ENCODE measurements around the gene CCND1. TPM values are rescaled to one million over a fixed set of nuclear protein-coding genes. Genes with fewer than 3 reads are reported as not detected.

CCND1 gene
- total RNA-seq, 1 donor from 2014 or later, result 112 TPM

DNA sequence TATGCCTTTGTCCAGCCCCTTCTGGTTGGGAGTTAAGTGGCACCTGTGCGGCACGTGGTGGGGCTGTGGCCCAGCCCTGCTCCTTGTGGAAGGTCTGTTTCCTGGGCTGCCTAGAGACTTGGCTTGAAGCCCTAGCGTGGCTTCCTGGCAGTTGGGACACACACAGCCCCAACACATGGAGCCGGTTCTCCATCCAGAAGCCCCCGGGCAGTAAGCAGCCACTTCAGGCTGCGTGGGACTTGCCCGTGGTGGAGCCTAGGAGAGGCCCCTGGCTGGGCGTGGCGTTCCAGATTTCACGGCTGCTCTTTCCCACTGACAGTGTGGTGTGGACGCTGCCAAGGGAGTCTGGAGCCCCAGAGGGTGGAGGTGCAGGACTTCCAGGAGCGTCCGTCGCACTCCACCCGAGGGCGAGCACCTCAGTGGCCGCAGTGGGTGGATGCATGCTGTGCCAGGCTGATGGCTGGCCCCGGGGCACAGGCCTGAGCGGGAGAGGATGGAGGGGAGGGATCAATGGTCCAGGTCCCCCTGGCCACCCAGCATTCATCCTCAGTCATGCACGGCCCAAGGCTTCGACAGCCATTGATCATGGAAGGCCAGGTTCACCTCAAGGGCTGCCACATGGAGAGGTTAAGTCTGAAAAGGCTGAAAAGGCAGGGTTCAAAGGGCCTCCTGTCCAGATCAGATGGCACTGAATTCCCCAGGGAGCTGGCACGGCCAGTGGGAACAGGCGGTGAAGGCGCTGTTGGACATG is 9.3 kb downstream of the CCND1 start:
- H3K27ac ChIP-seq, result no peak overlapping the region
- H3K9me3 ChIP-seq, result no peaks in the 10 kb centered on the region
- H3K27me3 ChIP-seq, result no peaks in the 10 kb centered on the region
- intact Hi-C loops (cut with DNase I), result no loop called here
- DNase-seq (ENCODE audit: extremely low spot score in 2 of 2), result no peak
- TF ChIP-seq, protein P1, sequence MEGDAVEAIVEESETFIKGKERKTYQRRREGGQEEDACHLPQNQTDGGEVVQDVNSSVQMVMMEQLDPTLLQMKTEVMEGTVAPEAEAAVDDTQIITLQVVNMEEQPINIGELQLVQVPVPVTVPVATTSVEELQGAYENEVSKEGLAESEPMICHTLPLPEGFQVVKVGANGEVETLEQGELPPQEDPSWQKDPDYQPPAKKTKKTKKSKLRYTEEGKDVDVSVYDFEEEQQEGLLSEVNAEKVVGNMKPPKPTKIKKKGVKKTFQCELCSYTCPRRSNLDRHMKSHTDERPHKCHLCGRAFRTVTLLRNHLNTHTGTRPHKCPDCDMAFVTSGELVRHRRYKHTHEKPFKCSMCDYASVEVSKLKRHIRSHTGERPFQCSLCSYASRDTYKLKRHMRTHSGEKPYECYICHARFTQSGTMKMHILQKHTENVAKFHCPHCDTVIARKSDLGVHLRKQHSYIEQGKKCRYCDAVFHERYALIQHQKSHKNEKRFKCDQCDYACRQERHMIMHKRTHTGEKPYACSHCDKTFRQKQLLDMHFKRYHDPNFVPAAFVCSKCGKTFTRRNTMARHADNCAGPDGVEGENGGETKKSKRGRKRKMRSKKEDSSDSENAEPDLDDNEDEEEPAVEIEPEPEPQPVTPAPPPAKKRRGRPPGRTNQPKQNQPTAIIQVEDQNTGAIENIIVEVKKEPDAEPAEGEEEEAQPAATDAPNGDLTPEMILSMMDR (IDR thresholded peaks at IDR 0.05), result no peak
- TF ChIP-seq POLR2A (IDR thresholded peaks at IDR 0.05) (no peak), POLR2AphosphoS5 (IDR thresholded peaks at IDR 0.05; ENCODE audit: insufficient read depth in 1 of 2, low read depth in 1 of 2) (no peak)
- H3K36me3 ChIP-seq, result peaks cover 0 to 34% of the 10 kb centered on the region in 2 donors
- no peak overlapping the region for H3K4me3 ChIP-seq
- peaks cover under 1% of the 10 kb centered on the region for H3K4me1 ChIP-seq

DNA sequence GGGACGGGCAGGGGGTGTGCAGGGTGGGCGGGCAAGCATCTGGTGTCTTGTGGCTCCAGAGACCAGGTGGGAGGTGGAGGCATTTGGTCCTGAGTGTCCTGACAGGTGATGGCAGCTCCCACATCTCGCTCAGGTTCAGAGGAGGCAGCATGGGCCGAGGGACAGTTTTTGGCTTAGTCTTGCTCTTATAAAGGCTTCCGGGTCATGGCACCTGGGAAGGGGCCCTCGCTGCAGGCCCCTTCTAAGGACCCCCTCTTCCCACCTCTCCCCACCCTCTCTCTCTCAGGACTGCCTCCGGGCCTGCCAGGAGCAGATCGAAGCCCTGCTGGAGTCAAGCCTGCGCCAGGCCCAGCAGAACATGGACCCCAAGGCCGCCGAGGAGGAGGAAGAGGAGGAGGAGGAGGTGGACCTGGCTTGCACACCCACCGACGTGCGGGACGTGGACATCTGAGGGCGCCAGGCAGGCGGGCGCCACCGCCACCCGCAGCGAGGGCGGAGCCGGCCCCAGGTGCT is 9.9 kb downstream of the CCND1 start:
- no peak for DNase-seq (ENCODE audit: extremely low spot score in 2 of 2)
- TF ChIP-seq POLR2A (IDR thresholded peaks at IDR 0.05) (no peak), POLR2AphosphoS5 (IDR thresholded peaks at IDR 0.05; ENCODE audit: insufficient read depth in 1 of 2, low read depth in 1 of 2) (no peak)
- TF ChIP-seq, protein P1 (IDR thresholded peaks at IDR 0.05), result no peak
- Histone ChIP-seq H3K4me3 (no peak overlapping the region), H3K4me1 (no peaks in the 10 kb centered on the region), H3K27ac (no peak overlapping the region), H3K9me3 (no peaks in the 10 kb centered on the region), H3K27me3 (no peaks in the 10 kb centered on the region), H3K36me3 (peaks cover 0 to 34% of the 10 kb centered on the region in 2 donors)
- intact Hi-C loops (cut with DNase I), result no loop called here

DNA sequence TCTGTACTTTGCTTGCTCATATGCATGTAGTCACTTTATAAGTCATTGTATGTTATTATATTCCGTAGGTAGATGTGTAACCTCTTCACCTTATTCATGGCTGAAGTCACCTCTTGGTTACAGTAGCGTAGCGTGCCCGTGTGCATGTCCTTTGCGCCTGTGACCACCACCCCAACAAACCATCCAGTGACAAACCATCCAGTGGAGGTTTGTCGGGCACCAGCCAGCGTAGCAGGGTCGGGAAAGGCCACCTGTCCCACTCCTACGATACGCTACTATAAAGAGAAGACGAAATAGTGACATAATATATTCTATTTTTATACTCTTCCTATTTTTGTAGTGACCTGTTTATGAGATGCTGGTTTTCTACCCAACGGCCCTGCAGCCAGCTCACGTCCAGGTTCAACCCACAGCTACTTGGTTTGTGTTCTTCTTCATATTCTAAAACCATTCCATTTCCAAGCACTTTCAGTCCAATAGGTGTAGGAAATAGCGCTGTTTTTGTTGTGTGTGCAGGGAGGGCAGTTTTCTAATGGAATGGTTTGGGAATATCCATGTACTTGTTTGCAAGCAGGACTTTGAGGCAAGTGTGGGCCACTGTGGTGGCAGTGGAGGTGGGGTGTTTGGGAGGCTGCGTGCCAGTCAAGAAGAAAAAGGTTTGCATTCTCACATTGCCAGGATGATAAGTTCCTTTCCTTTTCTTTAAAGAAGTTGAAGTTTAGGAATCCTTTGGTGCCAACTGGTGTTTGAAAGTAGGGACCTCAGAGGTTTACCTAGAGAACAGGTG is 11.1 kb downstream of the CCND1 start:
- H3K4me1 ChIP-seq, result no peaks in the 10 kb centered on the region
- H3K27ac ChIP-seq, result no peak overlapping the region
- no peaks in the 10 kb centered on the region for H3K27me3 ChIP-seq
- H3K4me3 ChIP-seq, result no peak overlapping the region
- no peak for DNase-seq (ENCODE audit: extremely low spot score in 2 of 2)
- H3K9me3 ChIP-seq, result no peaks in the 10 kb centered on the region
- intact Hi-C loops (cut with DNase I), result no loop called here
- H3K36me3 ChIP-seq, result peaks cover 0 to 34% of the 10 kb centered on the region in 2 donors
- TF ChIP-seq, protein P1 (IDR thresholded peaks at IDR 0.05), result no peak
- no peak for TF ChIP-seq POLR2AphosphoS5 (IDR thresholded peaks at IDR 0.05; ENCODE audit: insufficient read depth in 1 of 2, low read depth in 1 of 2)
- no peak for TF ChIP-seq POLR2A (IDR thresholded peaks at IDR 0.05)

DNA sequence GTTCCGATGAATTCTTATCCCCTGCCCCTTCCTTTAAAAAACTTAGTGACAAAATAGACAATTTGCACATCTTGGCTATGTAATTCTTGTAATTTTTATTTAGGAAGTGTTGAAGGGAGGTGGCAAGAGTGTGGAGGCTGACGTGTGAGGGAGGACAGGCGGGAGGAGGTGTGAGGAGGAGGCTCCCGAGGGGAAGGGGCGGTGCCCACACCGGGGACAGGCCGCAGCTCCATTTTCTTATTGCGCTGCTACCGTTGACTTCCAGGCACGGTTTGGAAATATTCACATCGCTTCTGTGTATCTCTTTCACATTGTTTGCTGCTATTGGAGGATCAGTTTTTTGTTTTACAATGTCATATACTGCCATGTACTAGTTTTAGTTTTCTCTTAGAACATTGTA is 12.0 kb downstream of the CCND1 start:
- intact Hi-C loops (cut with DNase I), result no loop called here

More for the DNA sequence above, 12.0 kb downstream of the CCND1 start:
- no peak overlapping the region for H3K27ac ChIP-seq
- no peaks in the 10 kb centered on the region for H3K4me1 ChIP-seq
- DNase-seq (ENCODE audit: extremely low spot score in 2 of 2), result no peak
- TF ChIP-seq, protein P1 (IDR thresholded peaks at IDR 0.05), result no peak
- TF ChIP-seq POLR2AphosphoS5 (IDR thresholded peaks at IDR 0.05; ENCODE audit: insufficient read depth in 1 of 2, low read depth in 1 of 2) (no peak), POLR2A (IDR thresholded peaks at IDR 0.05) (no peak)
- peaks cover 0 to 29% of the 10 kb centered on the region in 2 donors for H3K36me3 ChIP-seq
- no peak overlapping the region for H3K4me3 ChIP-seq
- no peaks in the 10 kb centered on the region for H3K9me3 ChIP-seq
- H3K27me3 ChIP-seq, result no peaks in the 10 kb centered on the region

Data from vagina (tissue), 2 donors.